NCI-H69 (cell line): ENCODE data around the gene MGRN1.

Source experiments
- DNase-seq: peaks from one replicate; lab custom pipeline; 2025; lab: John Stamatoyannopoulos, UW

Gene MGRN1

DNA sequence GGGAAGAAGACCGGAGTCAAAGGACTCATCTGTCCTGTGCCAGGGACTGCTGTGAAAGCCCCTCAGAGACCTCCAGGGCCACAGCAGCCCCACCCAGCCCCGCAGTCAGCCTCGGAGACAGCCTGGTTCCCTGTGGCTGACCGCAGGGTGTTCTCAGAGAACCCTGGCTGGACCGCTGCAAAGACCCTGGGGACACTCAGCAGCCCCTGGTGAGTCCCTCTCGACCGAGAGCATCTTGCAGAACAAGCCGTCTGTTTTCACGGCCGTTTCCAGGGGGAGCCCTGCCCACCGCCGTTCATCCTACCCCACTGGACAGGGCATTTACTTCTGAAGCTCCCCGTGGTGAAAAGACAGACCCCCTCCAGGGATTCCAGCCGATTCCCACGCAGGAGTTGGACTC lies 20.2 kb upstream of the MGRN1 start:
- no peak for DNase-seq

DNA sequence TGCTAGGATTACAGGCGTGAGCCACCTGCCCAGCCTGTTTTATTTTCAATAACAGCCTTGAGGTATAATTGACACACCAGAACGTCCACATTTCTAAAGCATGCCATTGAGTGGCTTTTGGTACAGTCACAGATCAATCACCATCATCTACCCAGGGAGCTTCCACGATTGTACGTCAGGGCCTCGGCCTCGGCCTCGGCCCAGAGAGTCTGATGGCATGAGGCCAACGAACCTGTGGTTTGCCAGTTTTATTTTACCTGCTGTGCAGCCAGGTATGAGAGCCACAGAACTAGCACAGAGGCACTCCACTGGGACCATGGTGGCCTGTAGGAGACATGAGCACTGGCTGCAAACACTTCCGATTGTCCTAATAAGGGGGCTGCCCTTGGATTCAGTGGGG lies 18.3 kb upstream of the MGRN1 start:
- DNase-seq: peak; percentile 72

GRCh38 chr16:4607841-4608703 lies 16.6 kb upstream of the MGRN1 start:
- DNase-seq: no peak

GRCh38 chr16:4608704-4608980 lies 16.0 kb upstream of the MGRN1 start:
- DNase-seq: no peak

DNA sequence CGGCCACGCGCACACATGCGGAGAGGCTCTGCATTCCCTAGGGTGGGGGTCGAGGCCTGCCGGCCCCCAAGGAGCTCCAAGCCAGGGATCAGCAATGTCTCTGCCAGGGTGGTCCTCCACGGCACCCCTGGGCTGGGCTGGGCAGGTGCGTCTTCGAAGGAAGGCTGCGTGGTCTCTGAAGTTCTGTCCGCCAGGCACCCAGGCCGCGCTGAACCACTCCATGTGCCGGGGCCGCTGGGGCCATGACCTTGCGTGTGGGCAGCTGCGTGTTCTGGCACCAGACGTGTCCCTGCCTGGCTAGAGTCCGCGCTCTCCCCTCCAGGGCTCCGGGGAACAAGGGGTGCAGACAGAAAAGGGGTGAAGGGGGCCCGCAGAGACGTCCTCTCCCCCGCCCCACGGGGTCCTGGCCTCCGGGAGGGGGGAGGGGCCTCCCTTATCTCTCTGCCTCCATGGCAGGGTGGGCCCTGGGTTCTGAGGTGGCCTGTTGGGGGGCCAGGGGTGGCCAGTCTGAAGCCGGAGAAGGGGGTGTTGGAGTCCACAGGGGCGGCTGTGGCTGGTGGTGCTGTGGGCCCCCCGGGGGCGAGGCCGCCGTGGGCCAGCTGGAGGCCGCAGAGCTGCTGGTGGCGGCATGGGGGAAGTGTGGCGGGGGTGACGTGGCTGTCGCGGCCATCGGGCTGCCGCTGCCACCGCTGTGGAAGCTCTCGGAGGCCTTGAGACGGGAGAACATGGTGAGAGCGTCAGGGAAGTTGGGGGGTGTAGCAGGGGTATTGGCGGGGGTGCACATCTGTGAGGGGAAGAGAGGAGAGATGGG lies 15.2 kb upstream of the MGRN1 start:
- no peak for DNase-seq

DNA sequence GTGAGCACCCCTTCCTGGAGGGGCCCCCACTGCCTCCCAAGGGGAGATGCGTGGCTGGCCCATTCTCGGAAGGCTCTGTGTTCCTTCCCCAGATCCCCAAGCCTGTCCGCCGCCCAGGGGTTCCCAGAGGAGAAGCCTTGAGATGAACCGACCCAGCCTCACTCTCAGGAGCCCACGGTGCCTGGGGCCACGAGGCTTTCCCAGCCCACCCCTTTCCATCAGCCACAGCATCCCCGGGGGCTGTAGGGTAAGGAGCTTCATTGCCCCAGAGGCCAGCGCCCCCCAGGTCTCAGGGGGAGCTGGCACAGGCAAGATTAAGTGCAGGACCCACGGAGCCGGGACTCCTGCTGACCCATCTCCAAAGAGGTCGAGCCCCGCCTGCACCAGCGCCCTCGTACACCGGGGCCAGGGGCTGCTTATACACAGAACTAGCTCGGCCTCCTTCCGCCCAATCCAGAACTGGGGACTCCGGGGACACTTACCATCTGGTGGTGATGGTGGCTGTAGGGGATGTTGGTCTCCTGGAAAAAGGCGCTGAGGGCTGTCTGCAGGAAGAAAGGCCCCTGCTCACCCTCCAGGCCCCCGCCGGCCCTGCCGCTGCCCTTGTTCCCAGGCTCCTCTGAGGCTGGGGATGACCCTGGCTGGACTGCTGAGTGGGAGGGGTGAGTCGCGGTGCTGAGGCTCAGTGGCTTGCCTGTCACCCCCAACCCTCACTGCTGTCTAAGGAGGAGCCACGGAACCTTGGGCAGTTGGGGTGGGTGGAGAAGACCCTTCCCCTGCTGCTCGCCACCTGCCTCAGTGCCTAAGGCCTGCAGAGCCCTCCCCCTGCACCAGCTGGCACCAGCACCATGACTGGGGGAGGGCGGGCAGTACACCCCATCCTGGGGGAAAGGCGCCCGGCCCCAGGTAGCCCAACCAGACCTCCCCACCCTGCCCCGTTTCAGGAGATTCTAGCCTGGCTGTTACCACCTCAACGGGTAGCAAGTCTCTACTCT lies 14.3 kb upstream of the MGRN1 start:
- no peak for DNase-seq

GRCh38 chr16:4611337-4612021 lies 13.1 kb upstream of the MGRN1 start:
- DNase-seq: no peak

GRCh38 chr16:4612474-4612931 lies 12.1 kb upstream of the MGRN1 start:
- no peak for DNase-seq

- no peak for DNase-seq
Observed at GRCh38 chr16:4612977-4613635, 11.5 kb upstream of the MGRN1 start.

DNA sequence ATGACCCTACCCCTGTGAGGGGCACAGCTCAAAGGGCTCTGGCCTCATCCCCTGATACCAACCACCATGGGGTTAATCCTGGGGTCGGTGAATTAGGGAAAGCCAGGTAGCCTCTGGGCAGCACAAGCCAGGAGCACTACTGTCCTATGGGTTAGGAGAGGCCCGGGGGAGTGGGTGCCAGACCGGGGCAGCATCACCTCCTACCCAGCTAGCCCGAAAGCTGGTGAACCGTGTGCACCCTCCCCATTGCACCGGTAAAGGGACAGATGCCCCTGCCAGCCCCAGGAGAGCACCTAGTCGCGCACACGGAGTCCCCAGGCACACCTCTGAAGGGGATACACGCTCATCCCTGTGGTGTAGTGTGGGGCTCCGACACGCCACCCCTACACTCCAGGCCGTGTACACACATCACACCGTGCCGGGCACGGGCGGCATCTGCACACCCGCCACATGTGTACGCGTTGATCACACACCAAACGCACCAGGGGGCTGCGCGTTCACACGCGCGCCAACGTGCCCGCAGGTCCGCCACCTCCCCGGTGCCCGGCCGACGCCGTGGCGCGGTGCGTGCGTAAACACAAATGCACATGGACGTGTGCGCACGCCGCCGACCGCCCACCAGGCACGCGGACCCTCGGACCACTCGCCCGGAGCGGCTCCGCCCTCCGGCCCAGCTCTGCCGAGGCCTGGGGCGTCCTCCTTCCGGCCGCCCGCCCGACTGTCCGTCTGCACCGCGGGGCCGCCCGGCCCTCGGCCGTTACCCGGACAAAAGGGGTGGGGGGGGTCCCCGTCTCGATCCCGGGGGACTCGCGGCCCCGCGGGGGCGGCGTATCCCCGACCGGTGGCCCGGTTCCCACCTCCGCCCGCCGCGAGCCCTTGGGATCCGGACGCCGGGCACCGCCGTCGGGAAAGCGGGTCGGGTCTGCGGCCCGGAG lies 10.7 kb upstream of the MGRN1 start:
- DNase-seq: peak; percentile 76

- DNase-seq: peak; percentile 97
Observed at GRCh38 chr16:4614571-4615383, 9.8 kb upstream of the MGRN1 start, which contains the start of gene UBALD1. Gene UBALD1 (minus strand): TSS chr16:4614888. CDS start chr16:4614797, 91 bp downstream.

- DNase-seq: peak; percentile 50
Observed at GRCh38 chr16:4615384-4616046, 9.1 kb upstream of the MGRN1 start.

- peak; percentile 100 for DNase-seq
Observed at GRCh38 chr16:4616047-4616811, 8.4 kb upstream of the MGRN1 start.

DNA sequence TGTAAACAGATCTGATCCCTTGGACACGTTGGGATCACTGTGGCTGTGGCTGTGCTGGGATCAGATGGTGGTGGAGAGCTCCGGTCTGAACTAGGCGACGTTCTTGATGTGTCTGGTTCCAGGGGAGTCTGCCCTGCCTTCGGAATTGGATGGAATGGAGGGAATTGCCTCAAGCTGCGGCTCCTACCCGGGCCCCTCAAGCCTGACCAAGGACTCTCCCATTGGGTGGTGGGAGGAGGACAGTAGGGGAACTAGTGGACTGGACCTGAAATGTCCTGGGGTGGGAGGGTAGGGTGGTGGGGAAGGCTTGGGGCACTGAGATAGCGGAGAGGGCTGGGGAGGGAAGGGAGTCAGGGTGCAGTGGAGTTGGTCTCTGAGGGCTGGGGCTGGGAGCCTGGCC lies 6.7 kb upstream of the MGRN1 start:
- DNase-seq: no peak

DNA sequence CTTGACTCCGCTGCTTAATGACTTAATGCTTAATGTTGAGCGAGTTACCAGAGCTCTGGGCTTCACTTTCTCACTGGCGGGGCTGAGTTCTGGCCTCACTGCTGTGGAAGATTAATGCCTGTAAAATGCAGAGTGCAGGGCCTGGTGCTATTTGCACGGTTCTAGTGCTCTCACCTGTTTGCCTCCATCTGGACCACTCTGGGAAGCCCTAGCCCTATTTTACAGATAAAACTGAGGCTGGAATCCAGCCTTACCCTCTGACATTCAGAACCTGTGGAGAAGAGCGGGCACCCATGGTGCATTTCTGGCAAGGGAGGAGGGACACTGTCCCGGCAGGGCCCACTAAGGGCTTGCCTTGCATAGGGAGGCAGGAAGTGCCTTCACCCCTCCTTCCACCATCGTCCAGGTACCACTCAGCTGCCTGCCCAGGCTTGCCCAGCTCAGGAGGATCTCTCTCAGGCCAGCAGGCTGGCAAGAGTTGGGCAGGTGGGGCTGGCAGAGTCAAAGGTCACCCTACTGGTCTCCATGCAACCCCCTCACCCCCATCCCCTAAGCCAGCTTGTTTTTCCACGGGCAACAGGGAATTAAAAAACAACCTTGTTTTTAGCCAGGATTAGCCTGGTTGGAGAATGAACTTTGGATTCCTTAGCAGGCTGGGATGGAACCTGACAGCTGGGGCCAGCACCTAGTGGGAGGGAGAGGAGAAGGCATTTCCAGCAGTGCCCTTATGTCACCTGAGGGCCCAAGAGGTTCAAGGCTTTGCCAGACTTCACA lies 5.8 kb upstream of the MGRN1 start:
- peak; percentile 81 for DNase-seq

- DNase-seq: no peak
Observed at GRCh38 chr16:4623593-4623992, 1.0 kb upstream of the MGRN1 start.
